IMR-90 (cell line): ENCODE results near the gene ST6GAL2. TPM values are rescaled to one million over a fixed set of nuclear protein-coding genes. Genes with fewer than 3 reads are reported as not detected.

Source experiments
- ATAC-seq: fragments of 200-7000 bp; cut with Tn5 transposase; 2 replicates; pipeline ENCODE4 v1.9.1; 2020; ENCODE audit warnings: low read depth, mild to moderate bottlenecking, moderate library complexity
- BruUV-seq: library from RNA; stranded (reverse); fragments of 400-500 nt; replicated peaks from 2 replicates; lab custom pipeline; 2021; lab: Mats Ljungman, UMichigan
- CTCF ChIA-PET: fragments of 300-600 bp; formaldehyde crosslinking; extraction: SDS; loops from one replicate; lab custom pipeline; 2021; ENCODE audit warnings: antibody characterized with exemption; lab: Yijun Ruan, JAX
- POLR2A ChIA-PET: fragments of 300-600 bp; sonication (Branson Sonifier 250); formaldehyde crosslinking; loops from one replicate; lab custom pipeline; 2022; ENCODE audit warnings: antibody characterized with exemption; ENCODE audit not compliant: unreplicated experiment; lab: Charles Lee
- DNase-seq: peaks from one replicate; pipeline ENCODE4 v3.0.0; 2013
- H2AFZ ChIP-seq: replicated peaks from 2 replicates; pipeline ENCODE3; 2013; ENCODE audit warnings: low read length, mild to moderate bottlenecking; ENCODE audit not compliant: poor library complexity
- H2AK5ac ChIP-seq: 2 replicates; pipeline ENCODE4 v1.6.1; 2013; ENCODE audit warnings: low read depth, low read length, inconsistent platforms
- H2AK9ac ChIP-seq: replicated peaks from 2 replicates; pipeline ENCODE3; 2013; ENCODE audit warnings: mild to moderate bottlenecking, low read depth, low read length, moderate library complexity; ENCODE audit not compliant: poor library complexity
- H2BK120ac ChIP-seq: 2 replicates; pipeline ENCODE4 v1.6.1; 2013; ENCODE audit warnings: low read depth, low read length, inconsistent platforms
- H2BK15ac ChIP-seq: 3 replicates; pipeline ENCODE4 v1.6.1; 2013; ENCODE audit warnings: low read depth, low read length, inconsistent platforms
- H2BK20ac ChIP-seq: 2 replicates; pipeline ENCODE4 v1.6.1; 2013; ENCODE audit warnings: low read depth, mild to moderate bottlenecking, inconsistent platforms, low read length, moderate library complexity
- H2BK5ac ChIP-seq: 2 replicates; pipeline ENCODE4 v1.6.1; 2013; ENCODE audit warnings: mild to moderate bottlenecking, low read depth, low read length, inconsistent platforms; ENCODE audit not compliant: poor library complexity, severe bottlenecking
- H3K14ac ChIP-seq: replicated peaks from 2 replicates; pipeline ENCODE4 v1.6.1; 2013; ENCODE audit warnings: low read depth, low read length, inconsistent platforms
- H3K18ac ChIP-seq: 2 replicates; pipeline ENCODE4 v1.6.1; 2013; ENCODE audit warnings: low read depth, low read length, control low read depth
- H3K23ac ChIP-seq: 2 replicates; pipeline ENCODE4 v1.6.1; 2013; ENCODE audit warnings: low read depth, low read length, inconsistent platforms
- H3K27ac ChIP-seq: 2 replicates; pipeline ENCODE4 v1.5.1; 2013; ENCODE audit warnings: mild to moderate bottlenecking, control low read depth, low read length; ENCODE audit not compliant: insufficient read depth
- H3K27me3 ChIP-seq: 2 replicates; pipeline ENCODE4 v1.6.1; 2013; ENCODE audit warnings: low read length; ENCODE audit not compliant: control insufficient read depth, insufficient read depth
- H3K36me3 ChIP-seq: 2 replicates; pipeline ENCODE4 v1.6.1; 2013; ENCODE audit warnings: low read length, mixed read lengths; ENCODE audit not compliant: control insufficient read depth, insufficient read depth
- H3K4ac ChIP-seq: 2 replicates; pipeline ENCODE4 v1.6.1; 2013; ENCODE audit warnings: low read depth, low read length, inconsistent platforms
- H3K4me1 ChIP-seq: 2 replicates; pipeline ENCODE4 v1.6.1; 2013; ENCODE audit warnings: low read length, mixed read lengths; ENCODE audit not compliant: control insufficient read depth, insufficient read depth
- H3K4me2 ChIP-seq: 2 replicates; pipeline ENCODE4 v1.6.1; 2013; ENCODE audit warnings: low read depth, mild to moderate bottlenecking, control low read depth, low read length, moderate library complexity
- H3K4me3 ChIP-seq: 2 replicates; pipeline ENCODE4 v1.5.1; 2013; ENCODE audit warnings: low read depth, mild to moderate bottlenecking, control low read depth, low read length, moderate library complexity; ENCODE audit not compliant: insufficient read depth
- H3K56ac ChIP-seq: 2 replicates; pipeline ENCODE4 v1.6.1; 2013; ENCODE audit warnings: low read length, inconsistent platforms; ENCODE audit not compliant: insufficient read depth; ENCODE audit errors: extremely low read depth
- H3K79me1 ChIP-seq, 2 experiments: 2 replicates each; pipeline ENCODE4 v1.6.1; 2013; ENCODE audit warnings: low read length in 2 of 2, inconsistent platforms in 1 of 2, low read depth in 1 of 2
- H3K9ac ChIP-seq: 2 replicates; pipeline ENCODE4 v1.6.1; 2013; ENCODE audit warnings: low read depth, low read length, control low read depth
- H3K9me1 ChIP-seq: 2 replicates; pipeline ENCODE4 v1.6.1; 2013; ENCODE audit warnings: low read length, inconsistent platforms; ENCODE audit not compliant: insufficient read depth
- H3K9me3 ChIP-seq: 2 replicates; pipeline ENCODE4 v1.6.1; 2013; ENCODE audit warnings: low read length; ENCODE audit not compliant: control insufficient read depth, insufficient read depth
- H4K20me1 ChIP-seq: 2 replicates; pipeline ENCODE4 v1.6.1; 2013; ENCODE audit warnings: low read length, inconsistent platforms; ENCODE audit not compliant: insufficient read depth
- H4K5ac ChIP-seq: 2 replicates; pipeline ENCODE4 v1.6.1; 2013; ENCODE audit warnings: mild to moderate bottlenecking, low read depth, low read length, control low read depth
- H4K8ac ChIP-seq, 2 experiments: 2 replicates each; pipeline ENCODE4 v1.6.1; 2013; ENCODE audit warnings: low read depth in 2 of 2, low read length in 2 of 2, control low read depth in 1 of 2, inconsistent platforms in 1 of 2
- H4K91ac ChIP-seq: 2 replicates; pipeline ENCODE4 v1.6.1; 2013; ENCODE audit warnings: low read depth, low read length, inconsistent platforms; ENCODE audit not compliant: insufficient read depth
- BHLHE40 ChIP-seq: fragments of 150-350 bp; IDR thresholded peaks from 2 replicates; pipeline ENCODE4 v1.6.1; 2016; ENCODE audit warnings: mild to moderate bottlenecking, low read depth, low read length
- CEBPB ChIP-seq: IDR thresholded peaks from 2 replicates; pipeline ENCODE4 v1.6.1; 2012; ENCODE audit warnings: low read depth, low read length, improper control_type of control experiment
- ELK1 ChIP-seq: fragments of 150-350 bp; IDR thresholded peaks from 2 replicates; pipeline ENCODE4 v1.6.1; 2016; ENCODE audit warnings: low read depth, mild to moderate bottlenecking, low read length, moderate library complexity, borderline replicate concordance
- FOS ChIP-seq: fragments of 150-350 bp; IDR thresholded peaks from 2 replicates; pipeline ENCODE4 v1.6.1; 2016; ENCODE audit warnings: low read depth, low read length
- MAZ ChIP-seq: IDR thresholded peaks from 2 replicates; pipeline ENCODE4 v1.6.1; 2012; ENCODE audit warnings: low read depth, mild to moderate bottlenecking, low read length, improper control_type of control experiment, moderate library complexity, borderline replicate concordance
- MXI1 ChIP-seq: IDR thresholded peaks from 2 replicates; pipeline ENCODE4 v1.6.1; 2012; ENCODE audit warnings: low read depth, mild to moderate bottlenecking, low read length, moderate library complexity, borderline replicate concordance
- NFE2L2 ChIP-seq: fragments of 150-350 bp; IDR thresholded peaks from 2 replicates; pipeline ENCODE4 v1.6.1; 2016; ENCODE audit warnings: low read depth, mild to moderate bottlenecking, low read length
- POLR2A ChIP-seq: IDR thresholded peaks from 2 replicates; pipeline ENCODE4 v1.6.1; 2012; ENCODE audit warnings: mild to moderate bottlenecking, low read depth, low read length
- RAD21 ChIP-seq: IDR thresholded peaks from 2 replicates; pipeline ENCODE4 v1.6.1; 2012; ENCODE audit warnings: low read length, improper control_type of control experiment
- RCOR1 ChIP-seq: IDR thresholded peaks from 2 replicates; pipeline ENCODE4 v1.6.1; 2012; ENCODE audit warnings: mild to moderate bottlenecking, low read length, improper control_type of control experiment; ENCODE audit not compliant: insufficient replicate concordance
- RFX5 ChIP-seq: IDR thresholded peaks from 2 replicates; pipeline ENCODE4 v1.8.0; 2012; ENCODE audit warnings: low read depth, mild to moderate bottlenecking, low read length, moderate library complexity
- SMC3 ChIP-seq: fragments of 150-350 bp; IDR thresholded peaks from 2 replicates; pipeline ENCODE4 v1.6.1; 2016; ENCODE audit warnings: low read depth, mild to moderate bottlenecking, antibody characterized with exemption, low read length, moderate library complexity
- USF2 ChIP-seq: fragments of 150-350 bp; IDR thresholded peaks from 2 replicates; pipeline ENCODE4 v1.6.1; 2017; ENCODE audit warnings: mild to moderate bottlenecking, antibody characterized with exemption, low read length, low read depth
- WGBS, 2 experiments: methylation state at CpG; one replicate each; pipeline versions ENCODE4 v1.1.5 to v1.1.7; 2013; ENCODE audit warnings: missing lambda C conversion rate in 2 of 2; ENCODE audit not compliant: insufficient read length in 1 of 2; ENCODE audit errors: extremely low coverage in 2 of 2; 5-methylcytosine and 5-hydroxymethylcytosine counted together
- dilution Hi-C: fragments of 300-500 bp; cut with HindIII; formaldehyde crosslinking; loops from one replicate; pipeline ENCODE4 v1.14.3; 2018; ENCODE audit warnings: low sequenced_read_pairs; ENCODE audit not compliant: unreplicated experiment
- in situ Hi-C: fragments of 300-500 bp; cut with MboI; formaldehyde crosslinking; loops from 3 replicates; pipeline ENCODE4 v1.14.3; 2019; ENCODE audit warnings: low sequenced_read_pairs, inconsistent platforms, mixed read lengths
- intact Hi-C: fragments of 100-400 bp; cut with micrococcal nuclease; formaldehyde crosslinking; loops from 2 replicates; pipeline ENCODE4 v1.10.0; 2022
- polyA plus RNA-seq, 3 experiments: library from polyadenylated mRNA; depleted of rRNA; stranded (reverse); fragments of >200 nt; gene quantifications; 2 replicates each; pipeline ENCODE4 v1.2.3, GENCODE V29; 2012; ENCODE audit warnings: low replicate concordance in 1 of 3
- total RNA-seq: library from RNA; depleted of rRNA; stranded (reverse); fragments of >200 nt; gene quantifications from 2 replicates; pipeline ENCODE4 v1.2.3, GENCODE V29; 2012

The ST6GAL2 gene
- total and polyA plus RNA-seq, 2 of the 4 experiments (the other 2 are of a cell fraction), result not detected

- no peak overlapping the region for H2AK9ac ChIP-seq
- H4K91ac ChIP-seq, result no peak overlapping the region
- no peaks in the 10 kb centered on the region for H3K36me3 ChIP-seq
- no peak overlapping the region for H3K4ac ChIP-seq
- H2AFZ ChIP-seq, result no peak overlapping the region
- 20% methylated on average over 1 of the region's 3 CpGs; no CpG with 5 or more reads in 1 of the 2 experiments for WGBS, 2 experiments
- no peak overlapping the region for H2BK20ac ChIP-seq
- TF ChIP-seq CEBPB (no peak), RCOR1 (no peak), SMC3 (no peak), BHLHE40 (no peak), USF2 (no peak), MAZ (no peak), RFX5 (no peak), POLR2A (no peak), ELK1 (no peak), MXI1 (no peak), FOS (no peak), NFE2L2 (no peak), RAD21 (no peak)
- BruUV-seq, result no TSS peak
- no peak overlapping the region for H4K5ac ChIP-seq
- H3K56ac ChIP-seq, result no peak overlapping the region
- dilution Hi-C loops, result no loop called here
- H3K9me3 ChIP-seq, result peaks cover 2% of the 10 kb centered on the region
- no peak overlapping the region for H4K8ac ChIP-seq
- ATAC-seq, result no peak
- POLR2A ChIA-PET, result no interaction called here
- H2BK120ac ChIP-seq, result no peak overlapping the region
- H3K4me3 ChIP-seq, result no peak overlapping the region
- no peak overlapping the region for H3K23ac ChIP-seq
- no peaks in the 10 kb centered on the region for H3K4me1 ChIP-seq
- no peak overlapping the region for H3K9ac ChIP-seq
- H3K79me1 ChIP-seq, result no peaks in the 10 kb centered on the region
- no peak overlapping the region for H3K14ac ChIP-seq
- H2BK15ac ChIP-seq, result no peak overlapping the region
- in situ Hi-C loops, result no loop called here
- no peak overlapping the region for H2BK5ac ChIP-seq
- no peaks in the 10 kb centered on the region for H3K9me1 ChIP-seq
- no peaks in the 10 kb centered on the region for H3K27me3 ChIP-seq
- CTCF ChIA-PET, result no interaction called here
- H3K4me2 ChIP-seq, result no peak overlapping the region
- DNase-seq, result no peak
- intact Hi-C loops, result no loop called here
- H3K18ac ChIP-seq, result no peak overlapping the region
- no peaks in the 10 kb centered on the region for H4K20me1 ChIP-seq
- no peak overlapping the region for H3K27ac ChIP-seq
- H2AK5ac ChIP-seq, result no peak overlapping the region
Observed at GRCh38 chr2:106827158-106827557, 58.8 kb downstream of the ST6GAL2 start.
